Nephron (organoid): ENCODE measurements around the gene SOX11.

Source experiments
- H3K27ac Mint-ChIP-seq, 3 experiments: 2 replicates each; pipeline ENCODE4 v1.8.0; 2020; ENCODE audit warnings: mixed read lengths in 3 of 3, mild to moderate bottlenecking in 2 of 3, moderate library complexity in 1 of 3
- H3K27me3 Mint-ChIP-seq: 2 replicates; pipeline ENCODE4 v1.8.0; 2021; ENCODE audit warnings: low read depth, mild to moderate bottlenecking, moderate library complexity, mixed read lengths
- H3K36me3 Mint-ChIP-seq: 2 replicates; pipeline ENCODE4 v1.8.0; 2020; ENCODE audit warnings: low read depth, mixed read lengths
- H3K4me1 Mint-ChIP-seq: 2 replicates; pipeline ENCODE4 v1.8.0; 2020; ENCODE audit warnings: mixed read lengths
- H3K4me3 Mint-ChIP-seq, 3 experiments: 2 replicates each; pipeline ENCODE4 v1.8.0; 2020; ENCODE audit warnings: mild to moderate bottlenecking in 3 of 3, mixed read lengths in 3 of 3, moderate library complexity in 2 of 3
- H3K9me3 Mint-ChIP-seq: 2 replicates; pipeline ENCODE4 v1.8.0; 2020; ENCODE audit warnings: mixed read lengths
- CTCF ChIP-seq, 3 experiments: fragments of 200-600 bp; sonication (generic); IDR thresholded peaks; one replicate each; pipeline ENCODE4 v1.5.0; 2021; ENCODE audit warnings: antibody characterized with exemption in 3 of 3; ENCODE audit not compliant: unreplicated experiment in 3 of 3

The SOX11 gene

GRCh38 chr2:5674026-5674340 is 18.2 kb upstream of the SOX11 start:
- Mint-ChIP-seq H3K9me3 (no peaks in the 10 kb centered on the region), H3K4me1 (peaks cover 26% of the 10 kb centered on the region), H3K4me3 (peak overlapping the region; percentile 50 to 71 (median 62)), H3K36me3 (no peaks in the 10 kb centered on the region), H3K27ac (no peak overlapping the region), H3K27me3 (peaks cover 25% of the 10 kb centered on the region)
- no peak for TF ChIP-seq CTCF (IDR thresholded peaks at IDR 0.05; ENCODE audit: unreplicated experiment in 3 of 3)

- H3K4me3 Mint-ChIP-seq: no peak overlapping the region
- H3K36me3 Mint-ChIP-seq: peaks cover 17% of the 10 kb centered on the region
- peaks cover 10% of the 10 kb centered on the region for H3K9me3 Mint-ChIP-seq
- TF ChIP-seq CTCF (IDR thresholded peaks at IDR 0.05; ENCODE audit: unreplicated experiment in 3 of 3): no peak
- H3K4me1 Mint-ChIP-seq: peaks cover 26% of the 10 kb centered on the region
- H3K27me3 Mint-ChIP-seq: peaks cover 24% of the 10 kb centered on the region
- no peak overlapping the region for H3K27ac Mint-ChIP-seq
Measured at GRCh38 chr2:5677133-5677532, 15.1 kb upstream of the SOX11 start.

- peaks cover 10% of the 10 kb centered on the region for H3K9me3 Mint-ChIP-seq
- peaks cover 4% of the 10 kb centered on the region for H3K27me3 Mint-ChIP-seq
- H3K4me1 Mint-ChIP-seq: no peaks in the 10 kb centered on the region
- no peak overlapping the region for H3K4me3 Mint-ChIP-seq
- peaks cover 17% of the 10 kb centered on the region for H3K36me3 Mint-ChIP-seq
- H3K27ac Mint-ChIP-seq: no peak overlapping the region
- no peak for TF ChIP-seq CTCF (IDR thresholded peaks at IDR 0.05; ENCODE audit: unreplicated experiment in 3 of 3)
Measured at GRCh38 chr2:5683471-5683870, 8.7 kb upstream of the SOX11 start.

- no peak for TF ChIP-seq CTCF (IDR thresholded peaks at IDR 0.05; ENCODE audit: unreplicated experiment in 3 of 3)
- Mint-ChIP-seq H3K27ac (no peak overlapping the region), H3K27me3 (peaks cover 8% of the 10 kb centered on the region), H3K4me1 (peaks cover 6% of the 10 kb centered on the region), H3K36me3 (peaks cover 17% of the 10 kb centered on the region), H3K4me3 (no peak overlapping the region), H3K9me3 (peaks cover 8% of the 10 kb centered on the region)
Measured at GRCh38 chr2:5685225-5685624, 7.0 kb upstream of the SOX11 start.

- Mint-ChIP-seq H3K27me3 (peaks cover 12% of the 10 kb centered on the region), H3K4me1 (peaks cover 9% of the 10 kb centered on the region), H3K36me3 (peaks cover 9% of the 10 kb centered on the region), H3K27ac (no peak overlapping the region), H3K4me3 (no peak overlapping the region), H3K9me3 (peaks cover 1% of the 10 kb centered on the region)
- no peak for TF ChIP-seq CTCF (IDR thresholded peaks at IDR 0.05; ENCODE audit: unreplicated experiment in 3 of 3)
Measured at GRCh38 chr2:5686068-5686467, 6.1 kb upstream of the SOX11 start.

GRCh38 chr2:5686536-5686935 is 5.6 kb upstream of the SOX11 start:
- Mint-ChIP-seq H3K27ac (no peak overlapping the region), H3K9me3 (no peaks in the 10 kb centered on the region), H3K4me3 (no peak overlapping the region), H3K36me3 (peaks cover 4% of the 10 kb centered on the region), H3K27me3 (peaks cover 12% of the 10 kb centered on the region), H3K4me1 (peaks cover 9% of the 10 kb centered on the region)
- no peak for TF ChIP-seq CTCF (IDR thresholded peaks at IDR 0.05; ENCODE audit: unreplicated experiment in 3 of 3)
